GM23338 (cell line): ENCODE data around the gene DNAJC6. TPM values are rescaled to one million over a fixed set of nuclear protein-coding genes. Genes with fewer than 3 reads are reported as not detected.
"Not testable (repeated sequence)": the region's sequence is repeated elsewhere in the genome, so short reads cannot be mapped to it uniquely, and the experiment has no call there.

Experiments
- ATAC-seq: fragments of 200-7000 bp; cut with Tn5 transposase; 3 replicates; pipeline ENCODE4 v1.9.1; 2020
- DNase-seq: peaks from one replicate; pipeline ENCODE4 v3.0.0-alpha.2; 2015; ENCODE audit warnings: low spot score
- H2AFZ ChIP-seq: fragments of 200-600 bp; sonication (generic); 2 replicates; pipeline ENCODE4 v1.8.0; 2016; ENCODE audit warnings: antibody characterized with exemption, mild to moderate bottlenecking, moderate library complexity
- H3F3A ChIP-seq: fragments of 200-600 bp; sonication (generic); replicated peaks from 2 replicates; pipeline ENCODE4 v1.8.0; 2017; ENCODE audit warnings: antibody characterized with exemption, mixed run types, low read depth
- H3K27ac ChIP-seq: fragments of 200-600 bp; sonication (generic); 2 replicates; pipeline ENCODE4 v1.6.1; 2016; ENCODE audit warnings: low read depth
- H3K27me3 ChIP-seq: fragments of 200-600 bp; sonication (generic); 2 replicates; pipeline ENCODE4 v1.8.0; 2016; ENCODE audit warnings: mild to moderate bottlenecking, mixed run types, moderate library complexity; ENCODE audit not compliant: insufficient read depth
- H3K36me3 ChIP-seq: fragments of 200-600 bp; sonication (generic); 2 replicates; pipeline ENCODE4 v1.8.0; 2016; ENCODE audit warnings: mild to moderate bottlenecking; ENCODE audit not compliant: insufficient read depth
- H3K4me1 ChIP-seq: fragments of 200-600 bp; sonication (generic); 2 replicates; pipeline ENCODE4 v1.8.0; 2016; ENCODE audit warnings: mild to moderate bottlenecking, moderate library complexity; ENCODE audit not compliant: insufficient read depth
- H3K4me2 ChIP-seq: fragments of 200-600 bp; sonication (generic); 2 replicates; pipeline ENCODE4 v1.7.1; 2017; ENCODE audit warnings: mixed run types
- H3K4me3 ChIP-seq: fragments of 200-600 bp; sonication (generic); 2 replicates; pipeline ENCODE4 v1.6.1; 2016; ENCODE audit warnings: mixed run types
- H3K79me2 ChIP-seq: fragments of 200-600 bp; sonication (generic); replicated peaks from 2 replicates; pipeline ENCODE4 v1.8.0; 2017; ENCODE audit warnings: mild to moderate bottlenecking; ENCODE audit not compliant: insufficient read depth
- H3K9me2 ChIP-seq: fragments of 200-600 bp; sonication (generic); 2 replicates; pipeline ENCODE4 v1.8.0; 2017; ENCODE audit not compliant: insufficient read depth
- H4K20me1 ChIP-seq: fragments of 200-600 bp; sonication (generic); replicated peaks from 2 replicates; pipeline ENCODE4 v1.8.0; 2017; ENCODE audit warnings: mild to moderate bottlenecking; ENCODE audit not compliant: insufficient read depth
- H3K27ac Mint-ChIP-seq: 2 replicates; pipeline ENCODE4 v1.8.0; 2020; ENCODE audit warnings: inconsistent platforms, mild to moderate bottlenecking, moderate library complexity, mixed read lengths
- H3K27me3 Mint-ChIP-seq: 3 replicates; pipeline ENCODE4 v1.8.0; 2022; ENCODE audit warnings: low read depth, mild to moderate bottlenecking, moderate library complexity, mixed read lengths, inconsistent platforms; ENCODE audit not compliant: insufficient read depth, poor library complexity
- H3K36me3 Mint-ChIP-seq: 3 replicates; pipeline ENCODE4 v1.8.0; 2021; ENCODE audit warnings: low read depth, mild to moderate bottlenecking, inconsistent platforms, moderate library complexity, mixed read lengths
- H3K4me1 Mint-ChIP-seq: 3 replicates; pipeline ENCODE4 v1.8.0; 2020; ENCODE audit warnings: mild to moderate bottlenecking, inconsistent platforms, mixed read lengths
- H3K4me3 Mint-ChIP-seq: 3 replicates; pipeline ENCODE4 v1.8.0; 2021; ENCODE audit warnings: moderate library complexity, mild to moderate bottlenecking, inconsistent platforms, mixed read lengths
- H3K9me3 Mint-ChIP-seq: 3 replicates; pipeline ENCODE4 v1.8.0; 2020; ENCODE audit warnings: moderate library complexity, mild to moderate bottlenecking, inconsistent platforms, mixed read lengths
- EZH2 ChIP-seq: fragments of 200-600 bp; sonication (generic); IDR thresholded peaks from one replicate; pipeline ENCODE4 v1.8.0; 2017; ENCODE audit warnings: antibody characterized with exemption, mild to moderate bottlenecking, low read depth; ENCODE audit not compliant: unreplicated experiment
- EZH2phosphoT487 ChIP-seq: fragments of 200-600 bp; sonication (generic); IDR thresholded peaks from one replicate; pipeline ENCODE4 v1.8.1; 2018; ENCODE audit warnings: antibody characterized with exemption; ENCODE audit not compliant: unreplicated experiment
- JUNB ChIP-seq: IDR thresholded peaks from one replicate; pipeline ENCODE4 v1.6.1; 2016; ENCODE audit warnings: antibody characterized with exemption; ENCODE audit not compliant: unreplicated experiment
- NANOG ChIP-seq: IDR thresholded peaks from 2 replicates; pipeline ENCODE4 v1.6.1; 2016; ENCODE audit warnings: antibody characterized with exemption, borderline replicate concordance
- POLR2AphosphoS5 ChIP-seq: IDR thresholded peaks from 2 replicates; pipeline ENCODE4 v1.6.1; 2016; ENCODE audit warnings: antibody characterized with exemption, low read depth
- STAT1 ChIP-seq: IDR thresholded peaks from one replicate; pipeline ENCODE4 v1.6.1; 2016; ENCODE audit warnings: antibody characterized with exemption; ENCODE audit not compliant: unreplicated experiment
- ZNF331 ChIP-seq: fragments of 250-450 bp; sonication (Bioruptor Pico); IDR thresholded peaks from 2 replicates; pipeline ENCODE4 v1.5.0; 2020; ENCODE audit warnings: low read depth, mild to moderate bottlenecking, moderate library complexity
- polyA plus RNA-seq: library from polyadenylated mRNA; unstranded; fragments of >200 nt; fragmentation: Nextera tagmentation; extraction: Ambion mirVana; gene quantifications from 2 replicates; pipeline ENCODE4 v1.2.1, GENCODE V29; 2016
- total RNA-seq: library from RNA; depleted of rRNA; stranded (reverse); fragments of >200 nt; shearing (Covaris generic); gene quantifications from 2 replicates; pipeline ENCODE4 v1.2.3, GENCODE V29; 2014
- TF ChIP-seq, protein P1 (sequence below): fragments of 250-450 bp; sonication (Bioruptor Pico); IDR thresholded peaks from 2 replicates; pipeline ENCODE4 v1.5.0; 2020; ENCODE audit warnings: mild to moderate bottlenecking, moderate library complexity
- TF ChIP-seq, protein P2 (sequence below): IDR thresholded peaks from 2 replicates; pipeline ENCODE4 v1.6.1; 2016; ENCODE audit warnings: antibody characterized with exemption
- TF ChIP-seq, protein P3 (sequence below): IDR thresholded peaks from one replicate; pipeline ENCODE4 v1.6.1; 2018; ENCODE audit warnings: antibody characterized with exemption; ENCODE audit not compliant: unreplicated experiment

DNAJC6 gene
- total and polyA plus RNA-seq, 2 experiments from 2014 or later, result 2.4 to 7.4 TPM

DNA sequence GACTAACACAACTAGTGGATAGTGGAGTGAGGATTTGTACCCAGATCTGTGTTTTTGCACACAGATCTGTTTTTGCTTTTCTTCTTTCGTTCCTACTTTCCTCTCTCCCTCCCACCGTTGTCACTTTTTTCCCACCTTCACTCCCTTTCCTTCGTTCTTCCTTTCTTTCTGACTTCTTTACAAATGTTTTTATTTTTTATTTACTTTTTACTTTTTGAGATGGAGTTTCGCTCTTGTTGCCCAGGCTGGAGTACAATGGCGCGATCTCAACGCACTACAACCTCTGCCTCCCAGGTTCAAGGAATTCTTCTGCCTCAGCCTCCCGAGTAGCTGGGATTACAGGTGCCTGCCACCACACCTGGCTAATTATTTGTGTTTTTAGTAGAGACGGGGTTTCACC, 17.5 kb upstream of the DNAJC6 start:
- not testable (repeated sequence) for H3K4me3 Mint-ChIP-seq, H3K9me2 ChIP-seq, H3K27ac ChIP-seq, H3K27me3 Mint-ChIP-seq, H3F3A ChIP-seq, H3K36me3 Mint-ChIP-seq, H3K4me1 Mint-ChIP-seq, ATAC-seq, H3K79me2 ChIP-seq, H2AFZ ChIP-seq, H3K4me2 ChIP-seq, H3K27me3 ChIP-seq, DNase-seq, H3K36me3 ChIP-seq, H3K4me1 ChIP-seq, H3K9me3 Mint-ChIP-seq, H3K4me3 ChIP-seq, H4K20me1 ChIP-seq, H3K27ac Mint-ChIP-seq

DNA sequence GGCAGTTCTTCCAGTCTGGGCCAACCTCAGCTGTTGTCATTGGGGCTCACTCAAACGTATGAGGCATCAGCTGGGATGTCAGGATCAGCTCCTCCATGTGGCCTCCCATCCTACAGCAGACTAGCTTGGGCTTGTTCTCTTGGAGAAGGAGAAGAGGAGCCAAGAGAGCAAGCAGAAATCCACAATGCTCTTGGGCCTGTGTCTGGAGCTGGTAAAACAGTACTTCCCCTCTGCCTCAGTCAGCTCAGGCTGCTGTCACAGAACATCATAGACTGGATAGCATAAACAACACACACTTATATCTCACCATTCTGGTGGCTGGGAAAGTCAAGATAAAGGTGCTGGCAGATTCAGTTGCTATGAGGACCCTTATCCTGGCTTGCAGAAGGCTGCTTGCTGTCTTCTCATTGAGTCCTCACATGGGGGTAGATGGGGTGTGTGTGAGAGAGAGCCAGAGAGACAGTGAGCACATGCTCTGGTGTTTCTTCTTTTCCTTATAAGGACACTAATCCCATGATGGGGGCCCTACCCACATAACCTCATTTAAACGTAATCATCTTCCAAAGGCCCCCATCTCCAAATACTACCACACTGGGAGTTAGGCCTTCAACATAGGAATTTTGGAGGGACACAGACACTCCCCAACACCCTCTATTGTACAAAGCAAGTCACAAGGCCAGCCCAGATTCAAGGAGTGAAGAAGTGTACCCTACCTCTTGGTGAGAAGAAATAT, 16.3 kb upstream of the DNAJC6 start:
- Histone ChIP-seq H3K4me3 (no peak overlapping the region), H4K20me1 (no peaks in the 10 kb centered on the region), H3K36me3 (no peaks in the 10 kb centered on the region), H3K4me2 (no peak overlapping the region), H3K4me1 (no peaks in the 10 kb centered on the region), H3K9me2 (peaks cover 4% of the 10 kb centered on the region; the same call in 1 of the 2 replicates), H3F3A (no peaks in the 10 kb centered on the region), H3K79me2 (no peaks in the 10 kb centered on the region), H2AFZ (no peak overlapping the region), H3K27ac (no peak overlapping the region), H3K27me3 (no peaks in the 10 kb centered on the region)
- no peak overlapping the region for H3K27ac Mint-ChIP-seq
- no peaks in the 10 kb centered on the region for H3K9me3 Mint-ChIP-seq
- H3K4me3 Mint-ChIP-seq, result no peak overlapping the region
- DNase-seq (no peak), ATAC-seq (no peak; the same call in 2 of the 3 replicates)
- H3K36me3 Mint-ChIP-seq, result no peaks in the 10 kb centered on the region
- H3K27me3 Mint-ChIP-seq, result peaks cover 2% of the 10 kb centered on the region
- H3K4me1 Mint-ChIP-seq, result peaks cover 12% of the 10 kb centered on the region; the same call in 2 of the 3 replicates
- TF ChIP-seq, protein P1, sequence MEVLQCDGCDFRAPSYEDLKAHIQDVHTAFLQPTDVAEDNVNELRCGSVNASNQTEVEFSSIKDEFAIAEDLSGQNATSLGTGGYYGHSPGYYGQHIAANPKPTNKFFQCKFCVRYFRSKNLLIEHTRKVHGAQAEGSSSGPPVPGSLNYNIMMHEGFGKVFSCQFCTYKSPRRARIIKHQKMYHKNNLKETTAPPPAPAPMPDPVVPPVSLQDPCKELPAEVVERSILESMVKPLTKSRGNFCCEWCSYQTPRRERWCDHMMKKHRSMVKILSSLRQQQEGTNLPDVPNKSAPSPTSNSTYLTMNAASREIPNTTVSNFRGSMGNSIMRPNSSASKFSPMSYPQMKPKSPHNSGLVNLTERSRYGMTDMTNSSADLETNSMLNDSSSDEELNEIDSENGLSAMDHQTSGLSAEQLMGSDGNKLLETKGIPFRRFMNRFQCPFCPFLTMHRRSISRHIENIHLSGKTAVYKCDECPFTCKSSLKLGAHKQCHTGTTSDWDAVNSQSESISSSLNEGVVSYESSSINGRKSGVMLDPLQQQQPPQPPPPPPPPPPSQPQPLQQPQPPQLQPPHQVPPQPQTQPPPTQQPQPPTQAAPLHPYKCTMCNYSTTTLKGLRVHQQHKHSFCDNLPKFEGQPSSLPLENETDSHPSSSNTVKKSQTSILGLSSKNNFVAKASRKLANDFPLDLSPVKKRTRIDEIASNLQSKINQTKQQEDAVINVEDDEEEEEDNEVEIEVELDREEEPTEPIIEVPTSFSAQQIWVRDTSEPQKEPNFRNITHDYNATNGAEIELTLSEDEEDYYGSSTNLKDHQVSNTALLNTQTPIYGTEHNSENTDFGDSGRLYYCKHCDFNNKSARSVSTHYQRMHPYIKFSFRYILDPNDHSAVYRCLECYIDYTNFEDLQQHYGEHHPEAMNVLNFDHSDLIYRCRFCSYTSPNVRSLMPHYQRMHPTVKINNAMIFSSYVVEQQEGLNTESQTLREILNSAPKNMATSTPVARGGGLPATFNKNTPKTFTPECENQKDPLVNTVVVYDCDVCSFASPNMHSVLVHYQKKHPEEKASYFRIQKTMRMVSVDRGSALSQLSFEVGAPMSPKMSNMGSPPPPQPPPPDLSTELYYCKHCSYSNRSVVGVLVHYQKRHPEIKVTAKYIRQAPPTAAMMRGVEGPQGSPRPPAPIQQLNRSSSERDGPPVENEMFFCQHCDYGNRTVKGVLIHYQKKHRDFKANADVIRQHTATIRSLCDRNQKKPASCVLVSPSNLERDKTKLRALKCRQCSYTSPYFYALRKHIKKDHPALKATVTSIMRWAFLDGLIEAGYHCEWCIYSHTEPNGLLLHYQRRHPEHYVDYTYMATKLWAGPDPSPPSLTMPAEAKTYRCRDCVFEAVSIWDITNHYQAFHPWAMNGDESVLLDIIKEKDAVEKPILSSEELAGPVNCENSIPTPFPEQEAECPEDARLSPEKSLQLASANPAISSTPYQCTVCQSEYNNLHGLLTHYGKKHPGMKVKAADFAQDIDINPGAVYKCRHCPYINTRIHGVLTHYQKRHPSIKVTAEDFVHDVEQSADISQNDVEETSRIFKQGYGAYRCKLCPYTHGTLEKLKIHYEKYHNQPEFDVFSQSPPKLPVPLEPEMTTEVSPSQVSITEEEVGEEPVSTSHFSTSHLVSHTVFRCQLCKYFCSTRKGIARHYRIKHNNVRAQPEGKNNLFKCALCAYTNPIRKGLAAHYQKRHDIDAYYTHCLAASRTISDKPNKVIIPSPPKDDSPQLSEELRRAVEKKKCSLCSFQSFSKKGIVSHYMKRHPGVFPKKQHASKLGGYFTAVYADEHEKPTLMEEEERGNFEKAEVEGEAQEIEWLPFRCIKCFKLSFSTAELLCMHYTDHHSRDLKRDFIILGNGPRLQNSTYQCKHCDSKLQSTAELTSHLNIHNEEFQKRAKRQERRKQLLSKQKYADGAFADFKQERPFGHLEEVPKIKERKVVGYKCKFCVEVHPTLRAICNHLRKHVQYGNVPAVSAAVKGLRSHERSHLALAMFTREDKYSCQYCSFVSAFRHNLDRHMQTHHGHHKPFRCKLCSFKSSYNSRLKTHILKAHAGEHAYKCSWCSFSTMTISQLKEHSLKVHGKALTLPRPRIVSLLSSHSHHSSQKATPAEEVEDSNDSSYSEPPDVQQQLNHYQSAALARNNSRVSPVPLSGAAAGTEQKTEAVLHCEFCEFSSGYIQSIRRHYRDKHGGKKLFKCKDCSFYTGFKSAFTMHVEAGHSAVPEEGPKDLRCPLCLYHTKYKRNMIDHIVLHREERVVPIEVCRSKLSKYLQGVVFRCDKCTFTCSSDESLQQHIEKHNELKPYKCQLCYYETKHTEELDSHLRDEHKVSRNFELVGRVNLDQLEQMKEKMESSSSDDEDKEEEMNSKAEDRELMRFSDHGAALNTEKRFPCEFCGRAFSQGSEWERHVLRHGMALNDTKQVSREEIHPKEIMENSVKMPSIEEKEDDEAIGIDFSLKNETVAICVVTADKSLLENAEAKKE (CRISPR knock-in tag), result no peak
- TF ChIP-seq EZH2 (no peak), NANOG (no peak), POLR2AphosphoS5 (no peak), JUNB (no peak), EZH2phosphoT487 (no peak), ZNF331 (CRISPR knock-in tag) (no peak), STAT1 (no peak)
- TF ChIP-seq, protein P2, sequence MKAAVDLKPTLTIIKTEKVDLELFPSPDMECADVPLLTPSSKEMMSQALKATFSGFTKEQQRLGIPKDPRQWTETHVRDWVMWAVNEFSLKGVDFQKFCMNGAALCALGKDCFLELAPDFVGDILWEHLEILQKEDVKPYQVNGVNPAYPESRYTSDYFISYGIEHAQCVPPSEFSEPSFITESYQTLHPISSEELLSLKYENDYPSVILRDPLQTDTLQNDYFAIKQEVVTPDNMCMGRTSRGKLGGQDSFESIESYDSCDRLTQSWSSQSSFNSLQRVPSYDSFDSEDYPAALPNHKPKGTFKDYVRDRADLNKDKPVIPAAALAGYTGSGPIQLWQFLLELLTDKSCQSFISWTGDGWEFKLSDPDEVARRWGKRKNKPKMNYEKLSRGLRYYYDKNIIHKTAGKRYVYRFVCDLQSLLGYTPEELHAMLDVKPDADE, result no peak
- TF ChIP-seq, protein P3, sequence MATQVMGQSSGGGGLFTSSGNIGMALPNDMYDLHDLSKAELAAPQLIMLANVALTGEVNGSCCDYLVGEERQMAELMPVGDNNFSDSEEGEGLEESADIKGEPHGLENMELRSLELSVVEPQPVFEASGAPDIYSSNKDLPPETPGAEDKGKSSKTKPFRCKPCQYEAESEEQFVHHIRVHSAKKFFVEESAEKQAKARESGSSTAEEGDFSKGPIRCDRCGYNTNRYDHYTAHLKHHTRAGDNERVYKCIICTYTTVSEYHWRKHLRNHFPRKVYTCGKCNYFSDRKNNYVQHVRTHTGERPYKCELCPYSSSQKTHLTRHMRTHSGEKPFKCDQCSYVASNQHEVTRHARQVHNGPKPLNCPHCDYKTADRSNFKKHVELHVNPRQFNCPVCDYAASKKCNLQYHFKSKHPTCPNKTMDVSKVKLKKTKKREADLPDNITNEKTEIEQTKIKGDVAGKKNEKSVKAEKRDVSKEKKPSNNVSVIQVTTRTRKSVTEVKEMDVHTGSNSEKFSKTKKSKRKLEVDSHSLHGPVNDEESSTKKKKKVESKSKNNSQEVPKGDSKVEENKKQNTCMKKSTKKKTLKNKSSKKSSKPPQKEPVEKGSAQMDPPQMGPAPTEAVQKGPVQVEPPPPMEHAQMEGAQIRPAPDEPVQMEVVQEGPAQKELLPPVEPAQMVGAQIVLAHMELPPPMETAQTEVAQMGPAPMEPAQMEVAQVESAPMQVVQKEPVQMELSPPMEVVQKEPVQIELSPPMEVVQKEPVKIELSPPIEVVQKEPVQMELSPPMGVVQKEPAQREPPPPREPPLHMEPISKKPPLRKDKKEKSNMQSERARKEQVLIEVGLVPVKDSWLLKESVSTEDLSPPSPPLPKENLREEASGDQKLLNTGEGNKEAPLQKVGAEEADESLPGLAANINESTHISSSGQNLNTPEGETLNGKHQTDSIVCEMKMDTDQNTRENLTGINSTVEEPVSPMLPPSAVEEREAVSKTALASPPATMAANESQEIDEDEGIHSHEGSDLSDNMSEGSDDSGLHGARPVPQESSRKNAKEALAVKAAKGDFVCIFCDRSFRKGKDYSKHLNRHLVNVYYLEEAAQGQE, result no peak
